ENCODE results near the gene CPT1A. TPM values are rescaled to one million over a fixed set of nuclear protein-coding genes. Genes with fewer than 3 reads are reported as not detected.

The CPT1A gene
- total RNA-seq, 1 donor from 2014 or later: 51.9 TPM

- no peak for DNase-seq (ENCODE audit: low spot score)
Observed at GRCh38 chr11:68804786-68805185, 36.9 kb downstream of the CPT1A start.

DNA sequence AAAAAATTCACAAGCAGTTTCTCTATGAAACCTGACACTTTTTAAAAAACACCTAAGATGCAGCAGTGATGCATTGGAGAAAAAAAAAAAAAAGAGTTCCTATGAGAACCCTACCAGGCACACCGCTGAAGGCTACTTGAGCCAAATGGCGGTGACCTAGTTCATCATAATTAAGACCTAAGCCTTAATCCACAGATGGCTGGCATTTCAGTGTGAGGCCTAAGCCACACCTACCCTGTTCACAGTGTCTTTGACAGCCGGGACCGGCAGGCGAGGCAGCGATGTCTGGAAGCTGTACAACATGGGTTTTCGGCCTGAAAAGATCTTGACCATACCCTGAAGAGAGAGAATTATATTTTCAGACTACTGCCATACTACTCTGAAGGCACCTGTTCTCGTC lies 38.0 kb downstream of the CPT1A start:
- DNase-seq (ENCODE audit: low spot score): no peak

DNA sequence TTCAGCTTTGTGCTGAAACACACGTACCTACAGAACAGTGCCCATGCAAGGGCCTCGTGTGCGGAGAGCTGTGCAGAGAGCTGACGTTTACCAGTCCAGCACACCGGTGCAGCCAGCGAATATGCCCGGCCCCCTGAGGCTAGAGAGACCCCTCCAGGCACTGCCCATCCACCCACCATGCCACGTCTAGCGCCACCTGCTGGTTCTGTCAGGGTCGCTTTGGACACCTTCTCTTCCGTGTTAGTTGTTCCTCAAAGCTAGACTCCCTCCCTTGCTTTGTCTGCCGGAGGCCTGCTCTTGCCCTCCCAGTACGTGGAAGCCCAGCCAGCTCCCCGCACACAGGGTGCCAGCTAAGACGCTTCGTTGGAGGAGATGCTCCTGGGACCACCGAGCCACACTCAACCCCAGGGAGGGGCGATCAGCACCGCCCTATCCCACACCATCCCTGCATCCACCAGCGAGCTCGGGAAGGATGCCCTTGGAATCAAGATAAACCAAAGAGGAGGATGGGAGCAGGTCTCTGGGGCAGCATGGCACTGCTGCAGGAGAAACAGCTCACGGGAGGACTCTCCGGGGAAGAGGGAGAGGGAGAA lies 43.4 kb downstream of the CPT1A start:
- DNase-seq (ENCODE audit: low spot score): no peak

DNA sequence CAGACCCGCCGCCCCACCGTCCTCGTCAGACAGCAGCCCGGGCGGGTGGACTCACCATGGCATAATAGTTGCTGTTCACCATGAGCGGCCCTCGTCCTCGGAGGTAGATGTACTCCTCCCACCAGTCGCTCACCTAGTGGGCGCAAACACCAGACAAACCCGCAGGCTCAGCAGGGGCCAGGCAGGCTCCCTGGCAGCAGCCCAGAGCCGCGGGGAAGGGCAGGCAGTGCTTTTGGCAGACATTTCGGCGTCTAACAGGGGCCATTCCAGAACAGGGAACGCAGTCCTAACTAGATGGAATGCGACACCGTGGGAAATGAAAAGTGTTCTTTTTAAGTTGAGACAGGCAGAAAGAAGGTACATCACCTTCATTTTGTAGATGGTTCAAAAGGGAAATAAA lies 44.9 kb downstream of the CPT1A start:
- no peak for DNase-seq (ENCODE audit: low spot score)

GRCh38 chr11:68792400-68792966 lies 49.2 kb downstream of the CPT1A start:
- no peak for DNase-seq (ENCODE audit: low spot score)

DNA sequence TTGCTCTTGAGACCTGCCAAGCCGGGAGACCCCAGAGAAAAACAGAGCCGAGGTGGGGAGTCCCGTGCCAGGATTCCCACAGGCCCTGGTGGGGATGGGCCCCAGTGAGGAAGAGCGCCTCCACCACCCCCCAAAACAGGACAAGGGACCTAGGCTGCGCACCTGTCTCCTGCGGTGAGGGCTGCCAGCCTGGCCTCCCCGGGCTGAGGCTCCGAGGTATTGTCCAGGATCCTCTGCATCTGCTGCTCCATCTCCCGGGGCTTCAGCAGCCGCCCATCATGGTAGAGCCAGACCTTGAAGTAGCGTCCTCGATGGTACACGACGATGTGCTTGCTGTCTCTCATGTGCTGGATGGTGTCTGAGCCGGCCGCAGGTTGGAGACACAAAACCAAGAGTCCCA lies 57.1 kb downstream of the CPT1A start:
- no peak for DNase-seq (ENCODE audit: low spot score)

GRCh38 chr11:68783216-68783821 lies 58.4 kb downstream of the CPT1A start:
- DNase-seq (ENCODE audit: low spot score): no peak

DNA sequence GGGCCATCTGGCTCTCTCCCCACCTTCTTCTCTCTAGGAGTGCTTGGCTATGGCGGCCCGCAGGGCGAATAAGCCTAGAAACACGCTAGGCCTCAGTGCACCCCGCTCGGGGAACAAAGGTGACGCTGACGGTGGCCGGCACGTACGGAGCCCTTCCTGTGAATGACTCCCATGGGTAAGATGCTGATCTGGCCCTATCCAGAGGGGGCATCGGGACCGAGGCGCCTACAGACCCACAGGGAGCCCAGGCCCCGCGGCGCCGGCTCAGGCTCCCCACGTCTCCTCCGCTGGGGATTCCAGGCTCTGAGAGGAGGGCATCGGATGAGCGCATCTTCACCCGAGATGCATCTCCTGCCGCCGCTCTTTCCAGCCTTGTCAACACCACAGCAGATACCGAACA lies 59.0 kb downstream of the CPT1A start:
- DNase-seq (ENCODE audit: low spot score): no peak

- no peak for DNase-seq (ENCODE audit: low spot score)
Observed at GRCh38 chr11:68780829-68781228, 60.9 kb downstream of the CPT1A start.

- no peak for DNase-seq (ENCODE audit: low spot score)
Observed at GRCh38 chr11:68778205-68778604, 63.5 kb downstream of the CPT1A start.

DNA sequence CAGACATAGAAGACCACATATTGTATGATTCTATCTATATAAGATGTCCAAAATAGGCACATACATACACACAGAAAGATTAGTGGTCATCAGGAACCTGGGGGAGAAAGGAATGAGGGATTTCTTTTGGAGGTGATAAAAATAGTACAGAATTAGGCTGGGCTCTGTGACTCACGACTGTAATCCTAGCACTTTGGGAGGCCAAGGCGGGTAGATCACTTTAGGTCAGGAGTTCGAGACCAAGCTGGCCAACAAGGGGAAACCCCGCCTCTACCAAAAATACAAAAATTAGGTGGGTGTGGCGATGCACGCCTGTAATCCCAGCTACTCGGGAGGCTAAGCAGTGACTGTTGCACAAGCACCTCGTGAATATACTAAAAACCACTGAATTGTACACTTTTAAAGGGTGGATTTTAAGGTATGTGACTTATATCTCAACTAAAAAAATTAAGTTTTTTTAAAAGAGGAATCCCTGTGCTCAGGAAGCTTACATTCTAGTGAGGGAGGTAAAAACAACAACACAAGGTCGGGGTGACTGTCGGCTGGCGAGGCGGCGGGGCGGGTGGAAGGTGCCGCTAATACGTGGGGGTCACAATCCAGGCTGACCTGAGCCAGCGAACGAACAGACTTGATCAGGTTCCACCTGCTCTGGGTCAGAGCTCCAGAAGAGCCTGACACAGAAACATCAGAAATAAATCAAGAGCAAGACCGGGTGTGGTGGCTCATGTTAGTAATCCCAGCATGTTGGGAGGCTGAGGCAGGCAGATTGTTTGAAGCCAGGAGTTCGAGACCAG lies 65.1 kb downstream of the CPT1A start:
- no peak for DNase-seq (ENCODE audit: low spot score)

- no peak for DNase-seq (ENCODE audit: low spot score)
Observed at GRCh38 chr11:68775951-68776388, 65.7 kb downstream of the CPT1A start.

DNA sequence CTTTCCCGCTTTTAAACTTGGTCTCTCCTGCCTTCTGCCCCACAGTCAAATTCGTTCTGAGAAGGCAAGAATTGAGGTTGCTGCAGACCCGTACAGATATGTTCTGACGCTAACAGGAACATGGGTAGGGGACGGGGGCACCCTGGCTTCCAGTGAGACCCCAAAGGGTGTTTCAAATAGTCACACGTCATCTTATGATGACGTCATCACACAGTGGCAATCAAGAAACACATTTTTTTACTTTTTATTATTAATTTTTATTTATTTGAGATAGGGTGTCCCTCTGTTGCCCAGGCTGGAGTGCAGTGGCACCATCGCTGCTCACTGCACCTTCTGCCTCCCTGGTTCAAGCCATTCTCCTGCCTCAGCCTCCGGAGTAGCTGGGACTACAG lies 67.5 kb downstream of the CPT1A start:
- DNase-seq (ENCODE audit: low spot score): no peak

DNA sequence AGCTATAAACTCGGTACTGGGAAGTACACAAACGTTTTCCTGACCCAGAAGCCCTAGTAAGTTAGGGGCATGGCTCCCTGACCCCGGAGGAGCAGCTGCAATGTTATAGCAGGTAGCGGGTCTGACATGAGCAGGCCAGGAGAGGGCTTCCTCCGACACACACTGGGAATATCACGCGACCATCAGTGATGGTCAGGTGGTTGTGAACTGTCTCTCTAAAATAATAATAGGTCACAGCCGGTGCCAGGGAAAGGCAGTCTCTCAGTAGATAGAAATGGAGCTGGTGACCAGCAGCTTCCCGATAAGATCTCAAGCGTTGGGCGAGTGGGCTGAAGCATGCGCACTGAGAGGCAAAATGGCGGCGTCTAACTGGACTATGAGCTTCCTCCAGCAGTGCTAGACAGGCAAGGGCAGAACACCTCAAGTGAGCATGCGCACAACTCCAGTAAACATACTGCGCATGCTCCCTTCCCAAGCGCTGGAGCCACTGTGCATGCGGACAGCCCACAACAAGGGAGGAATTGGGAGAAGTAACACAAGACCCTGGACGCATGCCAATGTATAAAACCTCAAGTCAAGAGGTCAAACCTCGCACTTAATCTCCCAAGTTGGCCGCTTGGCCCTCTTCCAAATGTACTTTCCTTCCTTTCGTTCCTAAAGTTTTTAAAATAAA lies 68.1 kb downstream of the CPT1A start:
- DNase-seq (ENCODE audit: low spot score): no peak

- no peak for DNase-seq (ENCODE audit: low spot score)
Observed at GRCh38 chr11:68772936-68773335, 68.8 kb downstream of the CPT1A start.

DNA sequence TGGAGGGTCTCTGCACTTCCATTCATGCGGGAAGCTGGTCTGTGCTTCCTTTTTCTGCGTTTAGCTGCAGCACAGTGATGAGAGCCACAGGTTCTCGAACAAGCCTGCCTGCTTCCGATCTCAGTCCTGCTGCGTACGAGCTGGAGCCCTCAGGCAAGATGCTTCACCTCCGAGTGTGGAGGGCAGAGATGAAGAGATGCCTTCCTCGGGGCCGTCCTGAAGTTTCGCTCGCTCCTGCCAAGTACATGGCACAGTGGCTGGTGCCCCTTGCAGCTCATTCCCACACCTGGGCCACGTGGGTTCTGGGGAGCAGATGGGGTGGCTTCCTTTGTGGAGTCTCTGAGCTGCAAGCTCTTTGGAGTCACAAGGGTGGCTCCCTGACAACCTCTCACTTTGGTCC lies 70.9 kb downstream of the CPT1A start:
- DNase-seq (ENCODE audit: low spot score): no peak

- no peak for DNase-seq (ENCODE audit: low spot score)
Observed at GRCh38 chr11:68767672-68768071, 74.0 kb downstream of the CPT1A start.

- no peak for DNase-seq (ENCODE audit: low spot score)
Observed at GRCh38 chr11:68766786-68767185, 74.9 kb downstream of the CPT1A start.

DNA sequence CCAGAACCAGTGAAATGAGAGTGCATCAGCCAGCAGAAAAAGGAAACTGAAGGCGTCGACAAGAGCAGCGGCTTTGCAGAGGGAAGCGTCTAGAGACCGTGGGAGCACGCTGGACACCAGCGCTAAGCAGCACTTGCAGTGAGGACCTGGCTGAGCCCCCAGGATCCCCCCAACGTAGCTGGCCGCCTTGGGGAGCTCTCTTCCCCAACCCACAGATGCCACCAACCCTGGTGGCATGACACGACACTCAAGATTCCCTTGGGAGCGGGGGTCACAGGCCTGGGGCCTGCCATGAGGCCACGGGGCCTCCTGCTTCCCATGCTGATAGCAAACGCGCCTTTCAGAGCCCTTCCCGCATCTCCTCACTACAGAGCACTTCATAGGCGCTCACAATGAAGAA lies 77.0 kb downstream of the CPT1A start:
- DNase-seq (ENCODE audit: low spot score): no peak

GRCh38 chr11:68763926-68764657 lies 77.6 kb downstream of the CPT1A start:
- DNase-seq (ENCODE audit: low spot score): no peak

GRCh38 chr11:68763181-68763721 lies 78.5 kb downstream of the CPT1A start:
- DNase-seq (ENCODE audit: low spot score): no peak

Measured in mesenteric fat pad (tissue), 1 donor.